GM18520 (cell line): ENCODE results near the gene CCDC106.

ENCODE experiments used
- ATAC-seq: cut with Tn5 transposase; IDR thresholded peaks from one replicate; pipeline ENCODE4 v1.9.1; 2021; ENCODE audit not compliant: unreplicated experiment

The CCDC106 gene

GRCh38 chr19:55667958-55668357 is 19.9 kb downstream of the CCDC106 start:
- no peak for ATAC-seq

GRCh38 chr19:55668603-55669348 is 20.8 kb downstream of the CCDC106 start:
- ATAC-seq = no peak

- no peak for ATAC-seq
These were observed 21.6 kb downstream of the CCDC106 start for GRCh38 chr19:55669418-55670279.

GRCh38 chr19:55670280-55671053 is 22.5 kb downstream of the CCDC106 start:
- no peak for ATAC-seq

GRCh38 chr19:55671054-55671378 is 23.0 kb downstream of the CCDC106 start:
- no peak for ATAC-seq

GRCh38 chr19:55672418-55672817 is 24.4 kb downstream of the CCDC106 start:
- ATAC-seq = no peak

- no peak for ATAC-seq
These were observed 25.5 kb downstream of the CCDC106 start for GRCh38 chr19:55673465-55673864.

GRCh38 chr19:55673889-55674288 is 25.9 kb downstream of the CCDC106 start:
- ATAC-seq = no peak

- no peak for ATAC-seq
These were observed 26.4 kb downstream of the CCDC106 start for GRCh38 chr19:55674459-55674840.

- peak; percentile 37 for ATAC-seq
These were observed 27.0 kb downstream of the CCDC106 start, which contains the start of gene EPN1 for GRCh38 chr19:55674841-55675660. Gene EPN1, plus strand, starts transcription at chr19:55675226. Its CDS starts 3,402 bp downstream, at chr19:55678628.

- no peak for ATAC-seq
These were observed 27.8 kb downstream of the CCDC106 start for GRCh38 chr19:55675661-55676354.

GRCh38 chr19:55676383-55676782 is 28.4 kb downstream of the CCDC106 start:
- no peak for ATAC-seq

- no peak for ATAC-seq
These were observed 29.0 kb downstream of the CCDC106 start for GRCh38 chr19:55676889-55677505.

GRCh38 chr19:55677572-55678028 is 29.6 kb downstream of the CCDC106 start:
- ATAC-seq = no peak

- ATAC-seq = peak; percentile 76
These were observed 30.2 kb downstream of the CCDC106 start for GRCh38 chr19:55678121-55678671.

GRCh38 chr19:55679343-55680257 is 31.6 kb downstream of the CCDC106 start:
- ATAC-seq = no peak

GRCh38 chr19:55680339-55681130 is 32.5 kb downstream of the CCDC106 start:
- no peak for ATAC-seq
